SU-DHL-6 (cell line): Measurements from ENCODE around the gene RIPK4.

Experiments used
- H2AFZ ChIP-seq: fragments of 200-600 bp; sonication (generic); 2 replicates; pipeline ENCODE4 v1.6.1; 2014; ENCODE audit warnings: low read depth, mild to moderate bottlenecking, moderate library complexity, mixed read lengths, antibody characterized with exemption, low read length; ENCODE audit not compliant: severe bottlenecking
- H3F3A ChIP-seq: fragments of 200-600 bp; shearing (Covaris generic); 2 replicates; pipeline ENCODE4 v1.6.0; 2016; ENCODE audit warnings: antibody characterized with exemption, mild to moderate bottlenecking; ENCODE audit not compliant: insufficient read depth
- H3K27ac ChIP-seq: fragments of 200-600 bp; sonication (generic); 2 replicates; pipeline ENCODE4 v1.5.1; 2016; ENCODE audit warnings: low read depth, mild to moderate bottlenecking, low read length, moderate library complexity, mixed read lengths
- H3K27me3 ChIP-seq: fragments of 200-600 bp; sonication (generic), shearing (Covaris generic); 2 replicates; pipeline ENCODE4 v1.6.0; 2014; ENCODE audit warnings: mild to moderate bottlenecking, low read length
- H3K36me3 ChIP-seq: fragments of 200-600 bp; sonication (generic); 2 replicates; pipeline ENCODE4 v1.6.1; 2014; ENCODE audit warnings: mild to moderate bottlenecking, low read length, mixed read lengths
- H3K4me2 ChIP-seq: fragments of 300-600, 200-600 bp; shearing (Covaris generic), sonication (generic); 2 replicates; pipeline ENCODE4 v1.6.0; 2014; ENCODE audit warnings: low read length, low read depth, mild to moderate bottlenecking; ENCODE audit not compliant: poor library complexity, severe bottlenecking
- H3K4me3 ChIP-seq: fragments of 200-600 bp; sonication (generic); 2 replicates; pipeline ENCODE4 v1.5.1; 2014; ENCODE audit warnings: antibody characterized with exemption, low read length, mild to moderate bottlenecking, mixed read lengths; ENCODE audit not compliant: insufficient read depth, poor library complexity, severe bottlenecking
- H3K79me2 ChIP-seq: fragments of 200-600 bp; sonication (generic); 2 replicates; pipeline ENCODE4 v1.6.1; 2014; ENCODE audit warnings: mild to moderate bottlenecking, low read length, moderate library complexity; ENCODE audit not compliant: insufficient read depth
- H3K9ac ChIP-seq: fragments of 200-600 bp; sonication (generic); 2 replicates; pipeline ENCODE4 v1.7.0; 2014; ENCODE audit warnings: mild to moderate bottlenecking, low read length
- H3K9me2 ChIP-seq: fragments of 200-600 bp; sonication (generic); replicated peaks from 2 replicates; pipeline ENCODE4 v1.6.1; 2014; ENCODE audit warnings: low read length; ENCODE audit not compliant: insufficient read depth
- H3K9me3 ChIP-seq: fragments of 200-600 bp; sonication (generic); 2 replicates; pipeline ENCODE4 v1.6.1; 2014; ENCODE audit warnings: low read length, mixed read lengths; ENCODE audit not compliant: insufficient read depth
- H4K20me1 ChIP-seq: fragments of 200-600 bp; sonication (generic); 2 replicates; pipeline ENCODE4 v1.6.1; 2014; ENCODE audit warnings: low read depth, mild to moderate bottlenecking, antibody characterized with exemption, low read length, moderate library complexity, mixed read lengths
- EZH2phosphoT487 ChIP-seq: fragments of 200-600 bp; sonication (generic), shearing (Covaris generic); conservative IDR thresholded peaks from 2 replicates; pipeline ENCODE4 v1.6.1; 2018; ENCODE audit warnings: mild to moderate bottlenecking, antibody characterized with exemption, low read length, moderate library complexity, mixed read lengths
- TF ChIP-seq, protein P1 (sequence below): fragments of 200-600 bp; sonication (generic); IDR thresholded peaks from one replicate; pipeline ENCODE4 v1.5.1; 2017; ENCODE audit warnings: antibody characterized with exemption, mild to moderate bottlenecking, low read length, moderate library complexity; ENCODE audit not compliant: insufficient read depth, poor library complexity, severe bottlenecking

RIPK4 gene

GRCh38 chr21:41777951-41778815 is 11.3 kb upstream of the RIPK4 start:
- H3K36me3 ChIP-seq, result no peaks in the 10 kb centered on the region
- H3K27me3 ChIP-seq, result peaks cover 3% of the 10 kb centered on the region; the same call in 1 of the 2 replicates
- no peak overlapping the region for H3K27ac ChIP-seq
- H3K9ac ChIP-seq, result no peak overlapping the region
- TF ChIP-seq, protein P1, sequence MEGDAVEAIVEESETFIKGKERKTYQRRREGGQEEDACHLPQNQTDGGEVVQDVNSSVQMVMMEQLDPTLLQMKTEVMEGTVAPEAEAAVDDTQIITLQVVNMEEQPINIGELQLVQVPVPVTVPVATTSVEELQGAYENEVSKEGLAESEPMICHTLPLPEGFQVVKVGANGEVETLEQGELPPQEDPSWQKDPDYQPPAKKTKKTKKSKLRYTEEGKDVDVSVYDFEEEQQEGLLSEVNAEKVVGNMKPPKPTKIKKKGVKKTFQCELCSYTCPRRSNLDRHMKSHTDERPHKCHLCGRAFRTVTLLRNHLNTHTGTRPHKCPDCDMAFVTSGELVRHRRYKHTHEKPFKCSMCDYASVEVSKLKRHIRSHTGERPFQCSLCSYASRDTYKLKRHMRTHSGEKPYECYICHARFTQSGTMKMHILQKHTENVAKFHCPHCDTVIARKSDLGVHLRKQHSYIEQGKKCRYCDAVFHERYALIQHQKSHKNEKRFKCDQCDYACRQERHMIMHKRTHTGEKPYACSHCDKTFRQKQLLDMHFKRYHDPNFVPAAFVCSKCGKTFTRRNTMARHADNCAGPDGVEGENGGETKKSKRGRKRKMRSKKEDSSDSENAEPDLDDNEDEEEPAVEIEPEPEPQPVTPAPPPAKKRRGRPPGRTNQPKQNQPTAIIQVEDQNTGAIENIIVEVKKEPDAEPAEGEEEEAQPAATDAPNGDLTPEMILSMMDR, result no peak
- TF ChIP-seq EZH2phosphoT487, result no peak
- H2AFZ ChIP-seq, result no peak overlapping the region
- no peaks in the 10 kb centered on the region for H3K79me2 ChIP-seq
- H3K4me2 ChIP-seq, result no peak overlapping the region
- no peaks in the 10 kb centered on the region for H3K9me2 ChIP-seq
- no peaks in the 10 kb centered on the region for H3F3A ChIP-seq
- no peaks in the 10 kb centered on the region for H3K9me3 ChIP-seq
- no peak overlapping the region for H3K4me3 ChIP-seq
- no peaks in the 10 kb centered on the region for H4K20me1 ChIP-seq

DNA sequence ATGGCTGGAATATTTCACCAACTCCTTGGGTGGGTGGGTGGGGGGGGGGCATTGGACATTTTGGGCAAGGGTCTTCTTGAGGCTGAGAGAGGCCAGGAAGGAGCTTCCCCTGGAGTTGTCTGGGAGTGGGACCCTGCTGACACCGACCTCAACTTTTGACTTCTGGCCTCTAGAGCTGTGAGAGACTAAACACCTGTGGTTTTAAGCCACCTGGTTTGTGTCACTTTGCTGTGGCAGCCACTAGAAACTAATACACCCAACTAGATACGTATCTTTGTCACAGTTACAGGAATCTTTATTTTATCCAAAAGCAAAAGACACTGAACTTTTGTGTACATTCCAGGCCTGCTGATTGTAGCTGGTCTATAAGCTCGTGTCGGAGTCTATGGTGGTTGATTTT is 9.9 kb upstream of the RIPK4 start:
- TF ChIP-seq, protein P1, result no peak
- TF ChIP-seq EZH2phosphoT487, result no peak
- H4K20me1 ChIP-seq, result no peaks in the 10 kb centered on the region
- no peak overlapping the region for H3K4me3 ChIP-seq
- peaks cover 3% of the 10 kb centered on the region; the same call in 1 of the 2 replicates for H3K27me3 ChIP-seq
- H3K9me3 ChIP-seq, result no peaks in the 10 kb centered on the region
- H3K27ac ChIP-seq, result no peak overlapping the region
- no peak overlapping the region for H2AFZ ChIP-seq
- H3K4me2 ChIP-seq, result no peak overlapping the region
- H3K36me3 ChIP-seq, result no peaks in the 10 kb centered on the region
- H3F3A ChIP-seq, result no peaks in the 10 kb centered on the region
- no peaks in the 10 kb centered on the region for H3K9me2 ChIP-seq
- H3K79me2 ChIP-seq, result no peaks in the 10 kb centered on the region
- no peak overlapping the region for H3K9ac ChIP-seq

GRCh38 chr21:41775149-41775472 is 8.3 kb upstream of the RIPK4 start:
- no peak for TF ChIP-seq EZH2phosphoT487
- TF ChIP-seq, protein P1, result no peak
- no peak overlapping the region for H3K4me2 ChIP-seq

More at GRCh38 chr21:41775149-41775472, 8.3 kb upstream of the RIPK4 start:
- no peaks in the 10 kb centered on the region for H4K20me1 ChIP-seq
- no peaks in the 10 kb centered on the region for H3K9me3 ChIP-seq
- no peaks in the 10 kb centered on the region for H3F3A ChIP-seq
- no peaks in the 10 kb centered on the region for H3K79me2 ChIP-seq
- H3K9ac ChIP-seq, result no peak overlapping the region
- no peak overlapping the region for H2AFZ ChIP-seq
- H3K36me3 ChIP-seq, result no peaks in the 10 kb centered on the region
- no peak overlapping the region for H3K27ac ChIP-seq
- no peaks in the 10 kb centered on the region for H3K9me2 ChIP-seq
- H3K4me3 ChIP-seq, result no peak overlapping the region
- H3K27me3 ChIP-seq, result peaks cover 3% of the 10 kb centered on the region; the same call in 1 of the 2 replicates
